ENCODE data around the gene LAMB4.

Gene LAMB4

GRCh38 chr7:108089381-108089780 is 40.8 kb downstream of the LAMB4 start:
- H3K36me3 ChIP-seq (ENCODE audit: control insufficient read depth, insufficient read depth, low read length, severe bottlenecking), result no peaks in the 10 kb centered on the region
- H3K4me1 ChIP-seq (ENCODE audit: control insufficient read depth, insufficient read depth, low read length), result peaks cover 16% of the 10 kb centered on the region
- H3K9me3 ChIP-seq (ENCODE audit: control insufficient read depth, low read length), result no peaks in the 10 kb centered on the region
- H3K4me3 ChIP-seq (ENCODE audit: low read length), result no peak overlapping the region
- DNase-seq (ENCODE audit: low read depth), result no peak
- no peaks in the 10 kb centered on the region for H3K27me3 ChIP-seq (replicated peaks; ENCODE audit: control insufficient read depth, insufficient read depth, low read length)
- no peak overlapping the region for H3K9ac ChIP-seq (ENCODE audit: low read length)

- H3K4me1 ChIP-seq (ENCODE audit: control insufficient read depth, insufficient read depth, low read length), result peaks cover 14% of the 10 kb centered on the region
- H3K36me3 ChIP-seq (ENCODE audit: control insufficient read depth, insufficient read depth, low read length, severe bottlenecking), result no peaks in the 10 kb centered on the region
- H3K27me3 ChIP-seq (replicated peaks; ENCODE audit: control insufficient read depth, insufficient read depth, low read length), result no peaks in the 10 kb centered on the region
- H3K4me3 ChIP-seq (ENCODE audit: low read length), result no peak overlapping the region
- H3K9me3 ChIP-seq (ENCODE audit: control insufficient read depth, low read length), result no peaks in the 10 kb centered on the region
- H3K9ac ChIP-seq (ENCODE audit: low read length), result no peak overlapping the region
- no peak for DNase-seq (ENCODE audit: low read depth)
These were observed 41.4 kb downstream of the LAMB4 start for GRCh38 chr7:108088729-108089128.

GRCh38 chr7:108087778-108088177 is 42.4 kb downstream of the LAMB4 start:
- H3K4me1 ChIP-seq (ENCODE audit: control insufficient read depth, insufficient read depth, low read length), result peaks cover 4% of the 10 kb centered on the region
- H3K36me3 ChIP-seq (ENCODE audit: control insufficient read depth, insufficient read depth, low read length, severe bottlenecking), result no peaks in the 10 kb centered on the region
- no peak overlapping the region for H3K4me3 ChIP-seq (ENCODE audit: low read length)
- H3K27me3 ChIP-seq (replicated peaks; ENCODE audit: control insufficient read depth, insufficient read depth, low read length), result no peaks in the 10 kb centered on the region
- H3K9me3 ChIP-seq (ENCODE audit: control insufficient read depth, low read length), result no peaks in the 10 kb centered on the region
- no peak overlapping the region for H3K9ac ChIP-seq (ENCODE audit: low read length)
- DNase-seq (ENCODE audit: low read depth), result no peak

GRCh38 chr7:108086962-108087361 is 43.2 kb downstream of the LAMB4 start:
- Histone ChIP-seq H3K9me3 (ENCODE audit: control insufficient read depth, low read length) (no peaks in the 10 kb centered on the region), H3K9ac (ENCODE audit: low read length) (no peak overlapping the region), H3K4me3 (ENCODE audit: low read length) (no peak overlapping the region), H3K36me3 (ENCODE audit: control insufficient read depth, insufficient read depth, low read length, severe bottlenecking) (no peaks in the 10 kb centered on the region), H3K4me1 (ENCODE audit: control insufficient read depth, insufficient read depth, low read length) (peaks cover 4% of the 10 kb centered on the region), H3K27me3 (replicated peaks; ENCODE audit: control insufficient read depth, insufficient read depth, low read length) (no peaks in the 10 kb centered on the region)
- no peak for DNase-seq (ENCODE audit: low read depth)

- no peaks in the 10 kb centered on the region for H3K36me3 ChIP-seq (ENCODE audit: control insufficient read depth, insufficient read depth, low read length, severe bottlenecking)
- H3K4me3 ChIP-seq (ENCODE audit: low read length), result no peak overlapping the region
- H3K27me3 ChIP-seq (replicated peaks; ENCODE audit: control insufficient read depth, insufficient read depth, low read length), result no peaks in the 10 kb centered on the region
- peaks cover 2% of the 10 kb centered on the region for H3K9me3 ChIP-seq (ENCODE audit: control insufficient read depth, low read length)
- H3K4me1 ChIP-seq (ENCODE audit: control insufficient read depth, insufficient read depth, low read length), result peaks cover 4% of the 10 kb centered on the region
- no peak overlapping the region for H3K9ac ChIP-seq (ENCODE audit: low read length)
- DNase-seq (ENCODE audit: low read depth), result no peak
These were observed 43.6 kb downstream of the LAMB4 start for GRCh38 chr7:108086546-108086945.

GRCh38 chr7:108083980-108084379 is 46.2 kb downstream of the LAMB4 start:
- Histone ChIP-seq H3K9me3 (ENCODE audit: control insufficient read depth, low read length) (peaks cover 3% of the 10 kb centered on the region), H3K4me3 (ENCODE audit: low read length) (no peak overlapping the region), H3K36me3 (ENCODE audit: control insufficient read depth, insufficient read depth, low read length, severe bottlenecking) (no peaks in the 10 kb centered on the region), H3K4me1 (ENCODE audit: control insufficient read depth, insufficient read depth, low read length) (peaks cover 21% of the 10 kb centered on the region), H3K9ac (ENCODE audit: low read length) (no peak overlapping the region), H3K27me3 (replicated peaks; ENCODE audit: control insufficient read depth, insufficient read depth, low read length) (no peaks in the 10 kb centered on the region)
- no peak for DNase-seq (ENCODE audit: low read depth)

GRCh38 chr7:108079648-108080591 is 50.2 kb downstream of the LAMB4 start:
- no peaks in the 10 kb centered on the region for H3K27me3 ChIP-seq (replicated peaks; ENCODE audit: control insufficient read depth, insufficient read depth, low read length)
- DNase-seq (ENCODE audit: low read depth), result peak; percentile 80
- H3K36me3 ChIP-seq (ENCODE audit: control insufficient read depth, insufficient read depth, low read length, severe bottlenecking), result no peaks in the 10 kb centered on the region
- no peak overlapping the region for H3K4me3 ChIP-seq (ENCODE audit: low read length)
- H3K4me1 ChIP-seq (ENCODE audit: control insufficient read depth, insufficient read depth, low read length), result peaks cover 30% of the 10 kb centered on the region
- no peak overlapping the region for H3K9ac ChIP-seq (ENCODE audit: low read length)
- H3K9me3 ChIP-seq (ENCODE audit: control insufficient read depth, low read length), result peaks cover 3% of the 10 kb centered on the region

- Histone ChIP-seq H3K36me3 (ENCODE audit: control insufficient read depth, insufficient read depth, low read length, severe bottlenecking) (no peaks in the 10 kb centered on the region), H3K27me3 (replicated peaks; ENCODE audit: control insufficient read depth, insufficient read depth, low read length) (no peaks in the 10 kb centered on the region), H3K4me1 (ENCODE audit: control insufficient read depth, insufficient read depth, low read length) (peaks cover 28% of the 10 kb centered on the region), H3K9ac (ENCODE audit: low read length) (no peak overlapping the region), H3K4me3 (ENCODE audit: low read length) (no peak overlapping the region), H3K9me3 (ENCODE audit: control insufficient read depth, low read length) (peaks cover 3% of the 10 kb centered on the region)
- DNase-seq (ENCODE audit: low read depth), result peak; percentile 34
These were observed 50.9 kb downstream of the LAMB4 start for GRCh38 chr7:108079276-108079647.

- no peak overlapping the region for H3K9ac ChIP-seq (ENCODE audit: low read length)
- no peaks in the 10 kb centered on the region for H3K36me3 ChIP-seq (ENCODE audit: control insufficient read depth, insufficient read depth, low read length, severe bottlenecking)
- H3K9me3 ChIP-seq (ENCODE audit: control insufficient read depth, low read length), result peaks cover 3% of the 10 kb centered on the region
- H3K4me3 ChIP-seq (ENCODE audit: low read length), result no peak overlapping the region
- DNase-seq (ENCODE audit: low read depth), result no peak
- peaks cover 26% of the 10 kb centered on the region for H3K4me1 ChIP-seq (ENCODE audit: control insufficient read depth, insufficient read depth, low read length)
- no peaks in the 10 kb centered on the region for H3K27me3 ChIP-seq (replicated peaks; ENCODE audit: control insufficient read depth, insufficient read depth, low read length)
These were observed 51.5 kb downstream of the LAMB4 start for GRCh38 chr7:108078691-108079090.

GRCh38 chr7:108078211-108078673 is 51.9 kb downstream of the LAMB4 start:
- peaks cover 26% of the 10 kb centered on the region for H3K4me1 ChIP-seq (ENCODE audit: control insufficient read depth, insufficient read depth, low read length)
- no peak overlapping the region for H3K4me3 ChIP-seq (ENCODE audit: low read length)
- H3K9me3 ChIP-seq (ENCODE audit: control insufficient read depth, low read length), result peaks cover 3% of the 10 kb centered on the region
- no peak overlapping the region for H3K9ac ChIP-seq (ENCODE audit: low read length)
- H3K36me3 ChIP-seq (ENCODE audit: control insufficient read depth, insufficient read depth, low read length, severe bottlenecking), result no peaks in the 10 kb centered on the region
- no peak for DNase-seq (ENCODE audit: low read depth)
- H3K27me3 ChIP-seq (replicated peaks; ENCODE audit: control insufficient read depth, insufficient read depth, low read length), result no peaks in the 10 kb centered on the region

- Histone ChIP-seq H3K4me1 (ENCODE audit: control insufficient read depth, insufficient read depth, low read length) (peaks cover 26% of the 10 kb centered on the region), H3K9ac (ENCODE audit: low read length) (no peak overlapping the region), H3K4me3 (ENCODE audit: low read length) (no peak overlapping the region), H3K36me3 (ENCODE audit: control insufficient read depth, insufficient read depth, low read length, severe bottlenecking) (no peaks in the 10 kb centered on the region), H3K9me3 (ENCODE audit: control insufficient read depth, low read length) (peaks cover 3% of the 10 kb centered on the region), H3K27me3 (replicated peaks; ENCODE audit: control insufficient read depth, insufficient read depth, low read length) (no peaks in the 10 kb centered on the region)
- DNase-seq (ENCODE audit: low read depth), result no peak
These were observed 52.5 kb downstream of the LAMB4 start for GRCh38 chr7:108077709-108078108.

Data from adipocyte (in vitro differentiated cells).